ENCODE measurements around the gene SHISA7.

The SHISA7 gene

DNA sequence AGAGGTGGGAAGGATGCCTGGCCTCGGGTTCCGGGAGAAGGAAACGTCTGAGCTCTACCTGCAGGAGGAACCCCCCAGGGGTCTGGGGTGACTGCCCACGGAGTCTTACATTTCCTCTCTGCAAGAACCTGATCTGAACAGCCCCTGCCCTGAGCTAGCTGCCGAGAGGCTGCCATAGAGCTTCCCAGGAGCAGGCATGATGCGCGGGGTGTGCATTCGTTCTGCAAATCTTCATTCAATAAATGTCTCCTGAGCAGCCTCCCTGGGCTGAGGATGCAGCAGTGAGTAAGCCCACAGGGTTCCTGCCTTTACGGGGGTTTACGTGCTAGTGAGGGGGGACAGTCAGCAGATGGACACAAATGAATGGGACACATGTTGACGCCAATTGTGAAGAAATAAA is 1.5 kb upstream of the SHISA7 start:
- no peak for DNase-seq

- no peak for DNase-seq
Measured at GRCh38 chr19:55443824-55444480, 852 bp upstream of the SHISA7 start.

- DNase-seq, result no peak
Measured at GRCh38 chr19:55442372-55442961, 633 bp downstream of the SHISA7 start.

GRCh38 chr19:55441692-55442321 is 1.3 kb downstream of the SHISA7 start:
- no peak for DNase-seq

- no peak for DNase-seq
Measured at GRCh38 chr19:55441319-55441691, 1.8 kb downstream of the SHISA7 start.

DNA sequence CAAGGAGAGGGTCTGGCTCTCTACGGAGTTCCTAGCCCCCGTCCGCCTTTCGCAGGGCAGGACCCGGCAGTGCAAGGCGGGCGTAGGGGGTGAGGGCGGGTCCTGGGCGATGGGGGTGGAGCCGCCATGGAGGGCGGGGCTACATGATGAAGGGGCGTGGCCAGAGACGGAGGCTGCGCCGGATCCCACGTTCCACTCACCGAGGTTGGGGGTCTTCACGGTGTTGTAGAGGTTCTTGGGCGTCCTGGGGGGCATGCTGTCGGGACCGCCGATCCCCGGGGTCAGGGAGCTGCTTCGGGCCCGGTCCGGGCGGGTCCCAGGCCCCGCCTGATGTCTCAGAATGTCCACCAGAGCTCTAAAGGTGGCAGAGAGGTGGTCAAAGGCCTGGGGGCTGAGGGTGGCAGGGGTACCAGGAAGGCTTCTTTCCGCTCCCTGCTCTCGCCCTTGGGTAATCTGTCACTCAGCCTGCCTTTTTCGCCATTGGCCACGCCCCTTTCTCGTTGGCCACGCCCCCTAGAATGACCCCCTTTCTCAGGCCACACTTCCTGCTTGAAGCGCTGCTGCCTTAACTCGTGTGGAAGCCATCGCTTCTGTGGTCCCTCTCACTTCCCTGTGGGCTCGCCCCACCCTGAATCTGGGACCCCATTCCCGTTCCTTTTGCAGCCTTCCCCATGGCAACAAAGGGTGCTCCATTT is 2.5 kb downstream of the SHISA7 start:
- no peak for DNase-seq

GRCh38 chr19:55439052-55439451 is 4.0 kb downstream of the SHISA7 start:
- DNase-seq, result no peak

GRCh38 chr19:55437410-55437809 is 5.7 kb downstream of the SHISA7 start:
- DNase-seq, result no peak

GRCh38 chr19:55436847-55437246 is 6.3 kb downstream of the SHISA7 start:
- no peak for DNase-seq

DNA sequence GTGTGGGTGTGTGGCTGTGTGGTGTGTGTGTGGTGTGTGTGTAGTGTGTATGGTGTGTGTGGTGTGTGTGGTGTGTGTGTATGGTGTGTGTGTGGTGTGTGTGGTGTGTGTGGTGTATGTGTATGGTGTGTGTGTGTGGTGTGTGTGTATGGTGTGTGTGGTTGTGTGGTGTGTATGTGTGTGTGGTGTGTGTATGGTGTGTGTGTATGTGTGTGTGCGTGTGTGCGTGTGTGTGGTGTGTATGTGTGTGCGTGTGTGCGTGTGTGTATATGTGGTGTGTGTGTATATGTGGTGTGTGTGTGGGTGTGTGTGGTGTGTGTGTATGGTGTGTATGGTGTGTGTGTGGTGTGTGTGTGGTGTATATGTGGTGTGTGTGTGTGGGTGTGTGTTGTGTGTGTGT is 8.1 kb downstream of the SHISA7 start:
- no peak for DNase-seq

- DNase-seq, result no peak
Measured at GRCh38 chr19:55434356-55434919, 8.7 kb downstream of the SHISA7 start.

- no peak for DNase-seq
Measured at GRCh38 chr19:55433292-55433691, 9.8 kb downstream of the SHISA7 start.

- no peak for DNase-seq
Measured at GRCh38 chr19:55432241-55432959, 10.7 kb downstream of the SHISA7 start.

- no peak for DNase-seq
Measured at GRCh38 chr19:55431183-55431582, 11.9 kb downstream of the SHISA7 start.

- no peak for DNase-seq
Measured at GRCh38 chr19:55426042-55426441, 17.1 kb downstream of the SHISA7 start.

GRCh38 chr19:55424518-55424917 is 18.6 kb downstream of the SHISA7 start:
- no peak for DNase-seq

GRCh38 chr19:55423225-55424005 is 19.7 kb downstream of the SHISA7 start:
- no peak for DNase-seq

DNA sequence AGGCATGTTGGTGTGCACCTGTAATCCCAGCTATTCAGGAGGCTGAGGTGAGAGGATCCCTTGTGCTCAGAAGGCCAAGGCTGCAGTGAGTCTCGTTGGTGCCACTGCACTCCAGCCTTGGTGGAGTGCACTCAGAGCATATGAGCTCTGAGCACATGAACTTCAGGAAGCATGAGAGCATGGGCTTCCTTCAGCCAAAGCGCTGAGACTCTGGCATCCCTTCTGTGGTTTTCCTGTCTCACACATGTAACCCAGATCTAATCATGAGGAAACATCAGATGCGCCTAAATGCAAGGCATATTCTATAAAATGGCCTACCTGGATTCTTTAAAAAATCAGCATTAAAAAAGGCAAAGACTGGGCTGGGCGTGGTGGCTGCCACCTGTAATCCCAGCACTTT is 21.8 kb downstream of the SHISA7 start:
- peak; percentile 22 for DNase-seq

- DNase-seq, result no peak
Measured at GRCh38 chr19:55419624-55420236, 23.4 kb downstream of the SHISA7 start.

DNA sequence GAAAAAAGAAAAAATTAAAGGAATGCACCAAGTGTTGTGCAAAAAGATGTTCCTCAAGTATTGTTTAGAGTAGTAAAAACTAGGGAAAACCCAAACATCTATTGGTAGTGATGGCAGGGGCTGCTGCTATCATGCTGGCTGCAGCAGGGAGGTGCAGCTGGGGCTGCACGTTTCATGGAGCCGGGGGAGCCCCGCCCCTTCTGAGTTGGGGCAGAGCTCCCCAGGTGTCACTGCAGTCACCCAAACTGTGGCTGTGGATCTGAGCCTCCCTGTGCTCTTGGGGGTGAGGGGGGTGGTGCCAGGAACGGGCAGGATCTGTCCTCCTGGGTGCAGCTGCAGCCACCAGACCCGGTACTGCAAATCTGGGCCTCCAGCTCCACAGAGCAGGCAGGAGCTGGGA is 24.0 kb downstream of the SHISA7 start:
- no peak for DNase-seq

DNA sequence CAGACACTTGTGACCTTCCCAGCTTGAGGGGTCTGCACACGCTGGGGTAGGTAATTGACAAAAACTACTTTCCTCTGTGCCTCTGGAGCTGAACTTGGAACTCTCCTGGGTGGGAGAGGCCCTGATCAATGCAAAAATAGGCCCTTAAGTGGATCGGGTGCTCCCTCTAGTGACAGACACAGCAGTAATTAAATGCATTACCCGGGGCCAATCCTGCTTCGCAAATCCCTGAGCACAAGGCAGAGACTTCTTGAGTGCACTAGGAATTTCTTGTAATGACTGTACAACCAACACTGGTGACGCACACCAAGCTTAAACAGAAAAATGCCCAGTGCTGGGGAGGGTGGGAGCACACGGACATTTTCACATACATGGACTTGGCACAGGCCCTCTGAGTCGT is 24.9 kb downstream of the SHISA7 start:
- DNase-seq, result peak; percentile 70

- no peak for DNase-seq
Measured at GRCh38 chr19:55410168-55410567, 32.9 kb downstream of the SHISA7 start.
